Right forelimb (tissue), 1 donor: ENCODE data around the gene TMEM47.

Experiments used
- DNase-seq: peaks from one replicate; pipeline ENCODE4 v3.0.0-alpha.2; 2018

Gene TMEM47

GRCh38 chrX:34656842-34657725, at the start of gene TMEM47:
Gene TMEM47 (minus strand): TSS chrX:34657285. CDS start chrX:34657029, 256 bp downstream.
- DNase-seq, result peak; percentile 82

DNA sequence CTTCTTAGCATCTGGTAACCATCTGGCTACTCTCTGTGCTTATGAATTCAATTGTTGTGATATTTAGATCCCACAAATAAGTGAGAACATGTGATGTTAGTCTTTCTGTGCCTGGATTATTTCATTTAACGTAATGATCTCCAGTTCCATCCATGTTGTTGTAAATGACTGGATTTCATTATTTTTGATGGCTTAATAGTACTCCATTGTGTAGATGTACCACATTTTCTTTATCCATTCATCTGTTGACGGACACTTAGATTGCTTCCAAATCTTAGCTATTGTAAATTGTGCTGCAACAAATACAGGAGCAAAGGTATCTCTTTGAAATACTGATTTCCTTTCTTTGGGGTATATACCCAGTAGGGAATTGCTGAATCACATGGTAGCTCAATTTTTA, 30.0 kb upstream of the TMEM47 start:
- DNase-seq, result no peak

- no peak for DNase-seq
Measured at GRCh38 chrX:34659575-34659974, 2.5 kb upstream of the TMEM47 start.

DNA sequence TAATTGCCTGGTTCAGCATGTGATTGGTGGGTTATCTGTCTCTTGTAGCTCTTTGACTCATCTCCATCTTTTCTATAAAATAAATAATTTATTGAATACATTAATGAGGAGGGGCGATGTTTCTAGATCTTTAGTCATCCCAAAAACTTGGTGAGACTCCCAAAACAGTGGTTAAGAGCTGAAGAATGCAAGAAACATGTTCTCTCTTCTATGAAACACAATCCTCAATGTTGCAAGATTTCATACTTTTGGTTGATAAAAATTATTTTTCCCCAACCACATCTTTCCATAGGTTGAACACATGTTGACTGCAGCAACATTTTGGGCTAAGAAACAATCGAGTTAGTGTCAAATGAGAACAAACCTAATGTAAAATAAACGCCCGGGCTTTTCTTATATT, 1.2 kb upstream of the TMEM47 start:
- no peak for DNase-seq

DNA sequence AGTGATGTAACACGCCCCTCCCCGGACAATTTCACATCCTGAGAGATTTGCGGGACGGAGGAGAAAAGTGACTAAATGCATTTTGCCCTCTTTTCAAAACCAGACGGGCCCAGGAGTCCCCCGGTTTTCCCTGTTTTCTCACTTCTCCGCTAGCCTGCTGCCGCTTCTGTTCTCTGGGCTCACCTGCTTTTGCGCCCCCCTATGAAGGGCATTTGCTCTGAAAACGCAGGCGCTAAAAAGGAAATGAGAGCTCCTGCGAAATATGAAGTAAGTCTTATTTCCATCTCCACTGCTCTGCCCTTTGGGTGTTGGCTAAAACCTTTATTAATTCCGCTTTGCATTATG, 613 bp upstream of the TMEM47 start:
- no peak for DNase-seq

- peak; percentile 48 for DNase-seq
Measured at GRCh38 chrX:34656467-34656841, 631 bp downstream of the TMEM47 start.

GRCh38 chrX:34655501-34656455, 1.3 kb downstream of the TMEM47 start:
- DNase-seq, result peak; percentile 42

DNA sequence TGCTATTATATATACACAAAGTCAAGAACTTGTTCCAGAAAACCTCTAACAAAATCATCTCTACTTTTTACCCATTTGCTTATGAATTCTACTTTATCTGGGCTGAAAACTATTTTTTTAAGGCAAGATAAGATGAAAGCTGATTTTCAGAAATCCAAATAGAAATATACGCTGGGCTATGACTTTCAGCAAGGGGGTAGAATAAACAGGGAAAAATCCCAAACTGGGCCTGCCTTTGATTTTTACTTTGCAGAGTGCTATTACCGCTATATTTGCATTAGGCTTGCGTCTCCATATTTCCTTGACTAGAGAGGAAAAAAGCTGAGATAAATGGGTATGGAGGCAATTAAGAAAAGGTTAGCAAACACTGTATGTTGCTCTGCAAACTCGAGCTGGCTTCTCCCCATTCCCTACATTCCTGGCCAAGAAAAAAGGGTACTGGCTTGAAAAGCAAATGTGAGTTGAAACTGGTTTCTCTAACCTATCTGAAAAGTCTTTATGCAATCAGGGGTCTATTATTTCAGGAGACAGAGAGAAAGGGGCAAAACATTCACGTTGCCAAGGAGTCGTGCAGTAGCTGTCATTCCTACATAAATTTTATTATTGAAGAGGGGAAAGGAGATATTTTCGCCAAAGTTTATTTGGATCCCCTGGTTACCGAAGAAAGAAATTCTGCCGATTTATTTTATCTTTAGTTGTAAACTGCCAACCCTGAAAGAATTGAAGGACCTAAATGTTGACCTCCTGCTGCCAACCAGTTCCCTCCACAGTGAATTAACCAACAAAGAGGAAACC, 2.2 kb downstream of the TMEM47 start:
- DNase-seq, result no peak

DNA sequence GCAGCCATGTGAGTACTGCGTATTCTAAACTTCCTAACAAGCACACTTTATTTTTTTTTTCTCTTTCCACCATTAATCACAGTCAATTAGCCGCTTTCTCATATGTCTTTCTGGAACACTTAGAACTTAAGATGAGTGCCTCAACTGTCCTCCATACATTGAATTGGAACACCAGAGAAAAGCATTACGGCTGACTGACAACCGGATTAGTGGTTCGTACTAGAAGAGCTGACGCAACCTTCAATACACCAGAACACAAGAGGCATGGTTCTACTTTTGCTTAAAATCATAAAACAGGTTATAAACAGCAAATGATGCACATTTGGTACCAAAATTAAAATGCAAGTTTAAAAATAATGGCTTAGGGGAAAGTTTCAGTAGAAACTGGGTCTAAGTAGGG, 3.3 kb downstream of the TMEM47 start:
- no peak for DNase-seq

GRCh38 chrX:34642849-34643248, 14.2 kb downstream of the TMEM47 start:
- no peak for DNase-seq

DNA sequence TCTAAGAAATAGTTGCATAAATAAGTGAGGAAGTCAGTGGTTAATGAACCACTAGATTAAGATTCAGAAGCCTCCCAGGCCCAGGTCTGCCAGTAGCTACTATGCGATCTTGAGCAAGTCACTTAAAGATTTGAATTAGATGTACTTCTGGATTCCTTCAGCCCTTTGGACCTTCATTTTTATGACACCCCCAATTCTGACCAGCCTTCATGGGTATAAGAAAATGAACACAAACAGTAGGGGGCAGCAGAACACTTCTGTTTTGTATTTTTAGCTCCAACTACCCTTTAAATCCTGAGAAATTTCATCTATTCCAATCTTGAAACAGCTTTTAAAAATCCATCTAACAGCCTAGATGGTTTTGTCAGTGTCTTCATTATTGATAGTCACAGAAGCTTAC, 19.0 kb downstream of the TMEM47 start:
- no peak for DNase-seq

DNA sequence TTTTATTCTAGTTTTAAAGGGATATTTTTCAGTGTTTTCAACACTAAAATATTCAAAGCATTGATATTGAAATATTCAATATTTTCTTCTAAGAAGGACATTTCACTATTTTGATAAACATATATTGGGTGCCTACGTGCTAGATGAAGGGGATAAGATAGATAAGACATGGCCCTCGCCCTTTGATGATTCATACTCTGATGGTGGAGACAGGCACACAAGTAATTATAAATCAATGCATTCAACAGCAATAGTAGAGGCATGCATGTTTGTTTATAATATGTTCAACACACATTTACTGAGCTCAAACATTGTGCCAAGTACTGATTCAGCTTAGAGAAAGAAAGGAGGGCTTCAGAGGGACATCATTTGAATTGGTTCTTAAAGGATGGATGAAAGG, 22.7 kb downstream of the TMEM47 start:
- no peak for DNase-seq

GRCh38 chrX:34632384-34632783, 24.7 kb downstream of the TMEM47 start:
- no peak for DNase-seq

GRCh38 chrX:34631479-34632220, 25.4 kb downstream of the TMEM47 start:
- no peak for DNase-seq

- no peak for DNase-seq
Measured at GRCh38 chrX:34629572-34629971, 27.5 kb downstream of the TMEM47 start.

- no peak for DNase-seq
Measured at GRCh38 chrX:34624416-34624815, 32.7 kb downstream of the TMEM47 start.

- DNase-seq, result no peak
Measured at GRCh38 chrX:34619920-34620319, 37.2 kb downstream of the TMEM47 start.

GRCh38 chrX:34612036-34612435, 45.0 kb downstream of the TMEM47 start:
- DNase-seq, result no peak

DNA sequence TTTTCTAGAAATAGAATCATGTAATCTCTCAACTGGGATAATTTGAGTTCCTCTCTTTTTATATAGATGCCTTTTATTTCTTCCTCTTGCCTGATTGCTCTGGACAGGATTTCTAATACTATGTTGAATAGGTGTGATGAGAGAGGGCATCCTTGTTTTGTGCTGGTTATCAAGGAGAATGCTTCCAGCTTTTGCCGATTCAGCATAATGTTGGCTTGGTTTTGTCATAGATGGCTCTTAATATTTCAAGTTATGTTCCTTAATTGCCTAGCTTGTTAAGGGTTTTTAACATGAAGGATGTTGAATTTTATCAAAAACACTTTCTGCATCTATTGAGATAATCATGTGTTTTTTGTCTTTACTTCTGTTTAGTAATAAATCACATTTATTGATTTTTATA, 58.7 kb downstream of the TMEM47 start:
- no peak for DNase-seq

DNA sequence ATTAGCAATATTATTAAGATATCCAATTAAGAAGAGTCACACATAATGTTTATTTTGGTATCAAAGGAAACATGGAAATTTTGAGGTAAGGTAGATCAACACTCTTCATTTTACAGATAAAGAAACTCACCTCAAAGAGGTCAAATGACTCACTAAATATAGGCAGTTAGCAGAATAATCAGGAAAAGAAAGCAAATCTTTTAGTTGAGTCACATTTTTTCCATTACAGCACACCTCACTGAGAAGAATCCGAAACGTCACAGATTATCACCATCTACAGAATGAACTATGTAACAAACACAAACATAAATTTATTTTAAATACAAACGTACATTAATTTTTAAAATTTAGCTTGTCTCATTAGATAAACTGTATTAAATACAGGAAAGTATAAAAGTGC, 70.1 kb downstream of the TMEM47 start:
- DNase-seq, result no peak

DNA sequence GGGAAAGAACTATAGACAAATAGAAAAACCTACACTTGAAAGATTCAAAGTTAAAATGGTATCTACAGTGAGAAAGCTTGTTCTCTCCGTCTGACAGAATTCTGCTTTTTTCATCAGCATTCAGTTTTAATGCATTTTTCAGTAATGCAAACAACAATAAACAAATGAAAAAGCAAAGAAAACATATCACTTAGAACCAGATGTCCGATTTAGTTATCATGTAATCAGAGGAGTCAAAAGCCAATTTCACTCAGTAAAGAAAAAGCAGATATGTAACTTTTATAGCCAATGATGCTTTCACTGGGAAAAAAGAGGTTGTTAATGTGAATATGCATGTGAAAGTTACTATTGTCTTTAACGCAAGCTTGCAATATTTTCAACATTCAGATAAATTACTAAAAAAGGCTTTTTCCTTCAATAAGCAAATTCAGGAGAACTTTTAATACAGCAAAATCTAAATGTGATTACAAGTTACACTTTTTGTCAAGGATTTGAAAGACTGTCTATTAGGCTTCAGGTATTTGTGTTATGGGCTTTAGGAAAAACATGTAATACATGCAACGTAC, 70.7 kb downstream of the TMEM47 start:
- DNase-seq, result no peak

- DNase-seq, result no peak
Measured at GRCh38 chrX:34585561-34585960, 71.5 kb downstream of the TMEM47 start.
